Measurements from ENCODE around the gene PHLPP1. TPM values are rescaled to one million over a fixed set of nuclear protein-coding genes. Genes with fewer than 3 reads are reported as not detected.

Gene PHLPP1
- total RNA-seq, 1 donor from 2014 or later, result 13.3 TPM

GRCh38 chr18:62784966-62785413, 69.6 kb downstream of the PHLPP1 start:
- Histone ChIP-seq H3K4me3 (ENCODE audit: insufficient read depth, low read depth, low read length) (no peak overlapping the region), H3K9ac (ENCODE audit: low read length) (no peak overlapping the region), H3K9me3 (ENCODE audit: insufficient read depth, low read depth, low read length) (no peaks in the 10 kb centered on the region), H3K79me2 (ENCODE audit: insufficient read depth, low read length) (peaks cover 55% of the 10 kb centered on the region), H2AFZ (ENCODE audit: low read depth, low read length) (no peak overlapping the region), H3K4me1 (ENCODE audit: insufficient read depth, low read length) (peaks cover 20% of the 10 kb centered on the region), H3K4me2 (ENCODE audit: low read length) (peak overlapping the region; percentile 31), H3K27me3 (ENCODE audit: insufficient read depth, low read length) (no peaks in the 10 kb centered on the region), H4K20me1 (ENCODE audit: insufficient read depth, low read length) (peaks cover 6% of the 10 kb centered on the region), H3K27ac (ENCODE audit: low read depth, low read length) (no peak overlapping the region), H3K36me3 (ENCODE audit: insufficient read depth, low read length) (no peaks in the 10 kb centered on the region)
- H3K4me3 Mint-ChIP-seq (ENCODE audit: unreplicated experiment), result no peak overlapping the region
- H3K27ac Mint-ChIP-seq (ENCODE audit: unreplicated experiment), result peak overlapping the region; percentile 54
- peak; percentile 77 for DNase-seq (ENCODE audit: low read depth)
- TF ChIP-seq EZH2 (IDR thresholded peaks at IDR 0.05; ENCODE audit: insufficient read depth, low read length) (no peak), CTCF (IDR thresholded peaks at IDR 0.05; ENCODE audit: insufficient read depth, low read depth, low read length) (no peak)
- FAIRE-seq, result no peak
- no peaks in the 10 kb centered on the region for H3K27me3 Mint-ChIP-seq (ENCODE audit: low read depth, unreplicated experiment)
- peaks cover 56% of the 10 kb centered on the region for H3K4me1 Mint-ChIP-seq (ENCODE audit: low read depth, unreplicated experiment)
- no peaks in the 10 kb centered on the region for H3K36me3 Mint-ChIP-seq (ENCODE audit: low read depth, unreplicated experiment)
- no peaks in the 10 kb centered on the region for H3K9me3 Mint-ChIP-seq (ENCODE audit: unreplicated experiment)

- peaks cover 14% of the 10 kb centered on the region for H3K4me1 ChIP-seq (ENCODE audit: insufficient read depth, low read length)
- no peak overlapping the region for H3K27ac Mint-ChIP-seq (ENCODE audit: unreplicated experiment)
These were observed 71.3 kb downstream of the PHLPP1 start for GRCh38 chr18:62786689-62787088.

More at GRCh38 chr18:62786689-62787088, 71.3 kb downstream of the PHLPP1 start:
- TF ChIP-seq CTCF (IDR thresholded peaks at IDR 0.05; ENCODE audit: insufficient read depth, low read depth, low read length) (no peak), EZH2 (IDR thresholded peaks at IDR 0.05; ENCODE audit: insufficient read depth, low read length) (no peak)
- Histone ChIP-seq H3K9me3 (ENCODE audit: insufficient read depth, low read depth, low read length) (no peaks in the 10 kb centered on the region), H3K79me2 (ENCODE audit: insufficient read depth, low read length) (peaks cover 50% of the 10 kb centered on the region), H3K4me2 (ENCODE audit: low read length) (no peak overlapping the region), H3K27ac (ENCODE audit: low read depth, low read length) (no peak overlapping the region), H3K4me3 (ENCODE audit: insufficient read depth, low read depth, low read length) (no peak overlapping the region), H3K9ac (ENCODE audit: low read length) (no peak overlapping the region), H3K27me3 (ENCODE audit: insufficient read depth, low read length) (no peaks in the 10 kb centered on the region), H4K20me1 (ENCODE audit: insufficient read depth, low read length) (peaks cover 6% of the 10 kb centered on the region), H3K36me3 (ENCODE audit: insufficient read depth, low read length) (no peaks in the 10 kb centered on the region), H2AFZ (ENCODE audit: low read depth, low read length) (no peak overlapping the region)
- DNase-seq (ENCODE audit: low read depth) (no peak), FAIRE-seq (no peak)
- Mint-ChIP-seq H3K4me1 (ENCODE audit: low read depth, unreplicated experiment) (peaks cover 62% of the 10 kb centered on the region), H3K4me3 (ENCODE audit: unreplicated experiment) (no peak overlapping the region), H3K36me3 (ENCODE audit: low read depth, unreplicated experiment) (no peaks in the 10 kb centered on the region), H3K27me3 (ENCODE audit: low read depth, unreplicated experiment) (no peaks in the 10 kb centered on the region), H3K9me3 (ENCODE audit: unreplicated experiment) (no peaks in the 10 kb centered on the region)

Data from astrocyte (in vitro differentiated cells and primary cell).